Gastroesophageal sphincter (tissue), 3 donors: Measurements from ENCODE around the gene DHX30.

ENCODE experiments used
- POLR2A ChIP-seq, 2 donors: fragments of 450-650 bp; IDR thresholded peaks; one replicate each; pipeline ENCODE4 v1.6.1; 2017; ENCODE audit warnings: antibody characterized with exemption in 2 of 2, mild to moderate bottlenecking in 2 of 2, moderate library complexity in 1 of 2
- TF ChIP-seq, protein P1 (sequence below), 4 experiments: fragments of 200-600 bp in 2 of 4; fragments of 450-650 bp in 2 of 4; sonication (generic) in 1 of 4; IDR thresholded peaks; one replicate each; pipeline ENCODE4 v1.5.1; 2017 to 2019; ENCODE audit warnings: antibody characterized with exemption in 4 of 4, mild to moderate bottlenecking in 2 of 4, moderate library complexity in 2 of 4

DNA sequence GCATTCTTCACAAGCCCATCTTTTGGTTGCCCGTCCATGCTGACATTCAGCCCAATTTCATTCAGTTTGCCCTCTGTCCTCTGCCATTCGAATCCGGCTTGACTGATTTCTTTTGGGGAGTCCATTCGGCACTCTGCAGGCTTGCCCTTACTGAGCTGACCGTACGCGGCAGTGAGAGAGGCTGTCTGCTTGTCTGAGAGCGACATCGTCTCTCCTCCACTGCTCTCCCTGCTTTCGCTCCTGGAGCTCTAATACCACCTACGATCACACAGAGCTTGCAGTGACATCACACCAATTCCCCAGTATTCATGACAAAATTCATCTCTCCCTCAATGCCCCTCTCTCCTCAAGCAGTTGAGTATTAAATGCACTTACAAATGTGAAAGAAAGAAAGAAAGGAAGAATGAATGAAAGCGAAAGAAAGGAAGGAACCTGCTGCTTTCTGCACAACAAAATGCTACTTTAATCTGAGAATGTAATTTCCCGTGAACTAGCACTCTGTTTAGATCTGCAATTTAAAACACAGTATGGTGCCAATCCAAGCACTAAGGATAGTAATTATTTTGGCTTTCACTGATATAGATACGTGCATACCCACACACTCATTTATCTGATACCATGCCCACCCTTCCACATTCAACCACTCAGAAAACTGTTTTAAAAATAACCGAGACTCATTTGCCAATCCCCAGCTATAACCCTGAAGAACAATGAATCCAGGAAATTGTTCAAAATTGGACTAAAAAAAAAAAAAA lies 89.5 kb downstream of the DHX30 start:
- TF ChIP-seq POLR2A (IDR thresholded peaks at IDR 0.05) = no peak
- TF ChIP-seq, protein P1, sequence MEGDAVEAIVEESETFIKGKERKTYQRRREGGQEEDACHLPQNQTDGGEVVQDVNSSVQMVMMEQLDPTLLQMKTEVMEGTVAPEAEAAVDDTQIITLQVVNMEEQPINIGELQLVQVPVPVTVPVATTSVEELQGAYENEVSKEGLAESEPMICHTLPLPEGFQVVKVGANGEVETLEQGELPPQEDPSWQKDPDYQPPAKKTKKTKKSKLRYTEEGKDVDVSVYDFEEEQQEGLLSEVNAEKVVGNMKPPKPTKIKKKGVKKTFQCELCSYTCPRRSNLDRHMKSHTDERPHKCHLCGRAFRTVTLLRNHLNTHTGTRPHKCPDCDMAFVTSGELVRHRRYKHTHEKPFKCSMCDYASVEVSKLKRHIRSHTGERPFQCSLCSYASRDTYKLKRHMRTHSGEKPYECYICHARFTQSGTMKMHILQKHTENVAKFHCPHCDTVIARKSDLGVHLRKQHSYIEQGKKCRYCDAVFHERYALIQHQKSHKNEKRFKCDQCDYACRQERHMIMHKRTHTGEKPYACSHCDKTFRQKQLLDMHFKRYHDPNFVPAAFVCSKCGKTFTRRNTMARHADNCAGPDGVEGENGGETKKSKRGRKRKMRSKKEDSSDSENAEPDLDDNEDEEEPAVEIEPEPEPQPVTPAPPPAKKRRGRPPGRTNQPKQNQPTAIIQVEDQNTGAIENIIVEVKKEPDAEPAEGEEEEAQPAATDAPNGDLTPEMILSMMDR (IDR thresholded peaks at IDR 0.05) = no peak
